AG08395 (cell line): ENCODE data around the gene ZNF57.
"Not testable (repeated sequence)": the region's sequence is repeated elsewhere in the genome, so short reads cannot be mapped to it uniquely, and the experiment has no call there.

ENCODE experiments used
- DNase-seq: peaks from one replicate; pipeline ENCODE4 v3.0.0; 2012; ENCODE audit warnings: mixed read lengths, low spot score

Gene ZNF57

GRCh38 chr19:2900296-2901252 is at the start of gene ZNF57:
TSS of gene ZNF57 (plus strand) at chr19:2900928. CDS start at chr19:2901046, 118 bp downstream.
- peak; percentile 100 for DNase-seq

- no peak for DNase-seq
Observed at GRCh38 chr19:2852598-2852997, 48.1 kb upstream of the ZNF57 start.

GRCh38 chr19:2853015-2853606 is 47.6 kb upstream of the ZNF57 start:
- DNase-seq, result no peak

- DNase-seq, result no peak
Observed at GRCh38 chr19:2854849-2855248, 45.9 kb upstream of the ZNF57 start.

- DNase-seq, result no peak
Observed at GRCh38 chr19:2856457-2857050, 44.2 kb upstream of the ZNF57 start.

GRCh38 chr19:2858864-2859263 is 41.9 kb upstream of the ZNF57 start:
- no peak for DNase-seq

- DNase-seq, result no peak
Observed at GRCh38 chr19:2863816-2864215, 36.9 kb upstream of the ZNF57 start.

GRCh38 chr19:2865334-2866100 is 35.2 kb upstream of the ZNF57 start:
- no peak for DNase-seq

- no peak for DNase-seq
Observed at GRCh38 chr19:2866495-2867024, 34.2 kb upstream of the ZNF57 start.

- DNase-seq, result peak; percentile 18
Observed at GRCh38 chr19:2867025-2867991, 33.4 kb upstream of the ZNF57 start, which contains the start of gene ZNF556. TSS of gene ZNF556 (plus strand) at chr19:2867335. CDS start at chr19:2867422, 87 bp downstream.

GRCh38 chr19:2869618-2870017 is 31.1 kb upstream of the ZNF57 start:
- no peak for DNase-seq

- not testable (repeated sequence) for DNase-seq
Observed at GRCh38 chr19:2872175-2872574, 28.6 kb upstream of the ZNF57 start.

- no peak for DNase-seq
Observed at GRCh38 chr19:2877398-2878331, 23.1 kb upstream of the ZNF57 start.

- DNase-seq, result peak; percentile 15
Observed at GRCh38 chr19:2883686-2884439, 16.9 kb upstream of the ZNF57 start.

- no peak for DNase-seq
Observed at GRCh38 chr19:2885736-2886135, 15.0 kb upstream of the ZNF57 start.

- peak; percentile 72 for DNase-seq
Observed at GRCh38 chr19:2887391-2887914, 13.3 kb upstream of the ZNF57 start.

GRCh38 chr19:2888731-2889224 is 11.9 kb upstream of the ZNF57 start:
- no peak for DNase-seq

- not testable (repeated sequence) for DNase-seq
Observed at GRCh38 chr19:2890531-2890930, 10.2 kb upstream of the ZNF57 start.
